Hindlimb muscle (tissue), 1 donor: ENCODE data around the gene NRP2. TPM values are rescaled to one million over a fixed set of nuclear protein-coding genes. Genes with fewer than 3 reads are reported as not detected.
A peak's percentile ranks its signal among the peaks of the same experiment; 100 is the strongest.

Source experiments
- DNase-seq: peaks from one replicate; pipeline ENCODE4 v3.0.0-alpha.2; 2013
- polyA plus RNA-seq: library from polyadenylated mRNA; unstranded; fragments of 120-200 nt; gene quantifications from one replicate; pipeline ENCODE4 v1.2.1, GENCODE V29; 2013; ENCODE audit not compliant: insufficient read length

NRP2 gene
- polyA plus RNA-seq, 1 donor = 11.1 TPM

- DNase-seq = no peak
These were observed 25.9 kb downstream of the NRP2 start for GRCh38 chr2:205708231-205708631.

GRCh38 chr2:205709319-205709718, 27.0 kb downstream of the NRP2 start:
- DNase-seq = no peak

- DNase-seq = no peak
These were observed 30.2 kb downstream of the NRP2 start for GRCh38 chr2:205712508-205712907.

GRCh38 chr2:205713086-205713485, 30.8 kb downstream of the NRP2 start:
- no peak for DNase-seq

GRCh38 chr2:205714058-205714776, 31.9 kb downstream of the NRP2 start:
- DNase-seq = peak; percentile 29

- DNase-seq = no peak
These were observed 32.8 kb downstream of the NRP2 start for GRCh38 chr2:205714789-205715720.

- DNase-seq = no peak
These were observed 33.7 kb downstream of the NRP2 start for GRCh38 chr2:205715831-205716525.

GRCh38 chr2:205717175-205717846, 35.0 kb downstream of the NRP2 start:
- DNase-seq = no peak

- no peak for DNase-seq
These were observed 35.7 kb downstream of the NRP2 start for GRCh38 chr2:205717999-205718398.

GRCh38 chr2:205719847-205720246, 37.5 kb downstream of the NRP2 start:
- no peak for DNase-seq

GRCh38 chr2:205720451-205720902, 38.2 kb downstream of the NRP2 start:
- no peak for DNase-seq

- no peak for DNase-seq
These were observed 38.8 kb downstream of the NRP2 start for GRCh38 chr2:205721057-205721449.

GRCh38 chr2:205722283-205722918, 40.1 kb downstream of the NRP2 start:
- no peak for DNase-seq

- DNase-seq = no peak
These were observed 40.9 kb downstream of the NRP2 start for GRCh38 chr2:205723179-205723578.

- DNase-seq = no peak
These were observed 42.8 kb downstream of the NRP2 start for GRCh38 chr2:205725059-205725458.

- no peak for DNase-seq
These were observed 44.2 kb downstream of the NRP2 start for GRCh38 chr2:205726506-205726905.

- DNase-seq = no peak
These were observed 44.9 kb downstream of the NRP2 start for GRCh38 chr2:205727174-205727573.

GRCh38 chr2:205728366-205728765, 46.1 kb downstream of the NRP2 start:
- DNase-seq = no peak

- no peak for DNase-seq
These were observed 47.9 kb downstream of the NRP2 start for GRCh38 chr2:205730191-205730590.

- DNase-seq = no peak
These were observed 48.6 kb downstream of the NRP2 start for GRCh38 chr2:205730701-205731582.

- no peak for DNase-seq
These were observed 49.3 kb downstream of the NRP2 start for GRCh38 chr2:205731583-205731981.
